GM18858 (cell line): ENCODE data around the gene MLPH.

ENCODE experiments used
- ATAC-seq: cut with Tn5 transposase; IDR thresholded peaks from one replicate; pipeline ENCODE4 v1.9.1; 2021; ENCODE audit not compliant: unreplicated experiment

Gene MLPH

GRCh38 chr2:237495521-237496117 lies 8.6 kb downstream of the MLPH start:
- ATAC-seq: no peak

DNA sequence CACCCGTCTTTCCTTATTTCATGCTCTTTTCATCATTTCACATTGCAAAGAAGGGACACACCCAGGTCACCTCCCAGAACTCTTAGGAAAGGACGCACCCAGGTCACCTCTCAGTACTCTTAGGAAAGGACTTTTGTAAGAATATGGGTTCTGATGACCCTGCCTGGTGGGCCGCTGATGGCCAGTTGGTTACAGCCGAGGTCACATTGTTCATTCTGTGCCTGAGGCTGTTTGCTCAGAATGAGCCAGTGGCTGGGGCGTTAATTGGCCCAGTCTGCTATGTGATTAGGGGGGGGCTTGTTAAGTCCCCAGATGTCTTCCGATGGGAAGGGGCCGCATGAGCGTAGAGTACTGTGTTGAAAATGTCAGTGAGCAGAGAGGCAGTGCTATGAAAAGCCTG lies 9.4 kb downstream of the MLPH start:
- no peak for ATAC-seq

- no peak for ATAC-seq
These were observed 10.2 kb downstream of the MLPH start for GRCh38 chr2:237497009-237497837.

DNA sequence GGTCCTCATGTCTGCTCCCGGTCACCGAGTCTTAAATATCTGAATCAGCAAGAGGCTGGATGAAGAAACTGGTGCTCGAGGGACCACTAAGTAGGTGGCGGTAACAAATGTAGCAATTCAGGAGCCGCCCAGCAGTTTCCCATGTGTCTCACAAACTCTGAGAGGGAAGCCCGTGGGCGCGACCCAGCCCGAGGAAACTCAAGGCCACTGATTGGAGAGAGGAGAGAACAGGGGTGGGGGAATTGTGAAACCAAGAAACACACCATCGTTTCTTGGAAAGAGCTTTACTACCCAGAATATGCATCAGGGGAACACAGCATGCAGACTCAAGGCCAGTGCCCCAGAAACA lies 10.8 kb downstream of the MLPH start:
- no peak for ATAC-seq

- no peak for ATAC-seq
These were observed 11.3 kb downstream of the MLPH start for GRCh38 chr2:237498341-237498740.

DNA sequence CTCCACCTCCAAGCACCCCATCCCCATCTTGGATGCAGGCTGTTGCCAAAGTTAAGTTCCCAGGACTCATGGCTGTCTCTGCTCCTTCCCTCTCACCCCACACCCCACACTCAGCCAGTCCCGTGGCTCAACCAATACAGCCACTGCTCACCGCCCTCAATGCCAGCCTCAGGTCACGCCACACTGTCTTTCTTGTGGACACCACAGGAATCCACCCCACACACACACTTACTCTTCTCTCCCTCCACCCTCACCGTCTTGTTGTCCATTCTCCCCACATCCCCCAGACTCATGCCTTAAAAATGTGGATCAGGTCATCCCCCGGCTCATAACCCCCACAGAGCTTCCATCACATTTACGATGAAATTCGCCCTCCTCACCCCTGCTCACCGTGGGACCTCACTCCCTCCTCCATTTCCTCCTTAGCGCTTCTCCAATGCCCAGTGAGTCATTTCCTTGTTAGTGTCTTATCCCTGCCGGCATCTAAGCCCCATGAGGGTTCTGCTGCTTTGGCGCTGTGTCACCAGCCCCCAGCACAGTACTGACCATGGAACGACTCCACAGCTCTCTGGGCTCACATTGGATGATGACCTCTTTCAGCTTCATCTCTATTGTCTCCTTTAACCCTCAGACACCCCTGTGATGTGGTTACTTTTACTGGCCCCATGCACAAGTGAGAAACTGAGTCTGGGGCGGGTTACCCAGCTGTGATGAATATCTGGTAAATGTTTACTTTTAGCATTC lies 13.8 kb downstream of the MLPH start:
- no peak for ATAC-seq

DNA sequence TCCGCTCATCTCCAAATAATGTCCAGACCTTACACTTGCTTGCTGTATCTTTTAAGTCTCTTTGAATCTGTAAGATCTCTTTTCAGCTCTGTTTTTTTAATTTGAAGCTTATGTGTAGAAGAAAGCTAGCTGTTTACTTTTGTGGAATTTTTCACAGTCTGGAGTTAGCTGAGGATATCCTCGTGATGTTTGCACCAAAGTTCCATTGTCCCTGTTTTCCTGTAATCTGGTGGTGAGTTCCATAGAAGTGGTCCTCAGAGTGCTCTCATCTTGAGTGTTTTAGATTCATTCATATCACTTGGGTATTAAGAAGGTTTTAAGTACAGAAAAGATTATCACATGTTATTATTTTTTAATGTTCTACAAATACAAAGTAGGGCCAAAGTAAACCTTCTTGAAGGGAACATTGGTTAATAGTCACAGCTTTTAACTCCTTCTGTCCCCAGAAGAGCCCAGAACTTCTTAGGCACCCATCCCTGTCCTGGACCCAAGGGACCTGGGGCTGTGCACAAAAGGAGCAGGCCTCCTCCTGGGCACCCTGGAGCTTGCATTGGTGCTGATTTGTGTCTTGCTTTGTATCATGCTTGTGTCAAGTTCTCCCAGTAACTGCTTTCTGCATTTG lies 15.0 kb downstream of the MLPH start:
- no peak for ATAC-seq

- ATAC-seq: no peak
These were observed 16.1 kb downstream of the MLPH start for GRCh38 chr2:237503201-237503600.

DNA sequence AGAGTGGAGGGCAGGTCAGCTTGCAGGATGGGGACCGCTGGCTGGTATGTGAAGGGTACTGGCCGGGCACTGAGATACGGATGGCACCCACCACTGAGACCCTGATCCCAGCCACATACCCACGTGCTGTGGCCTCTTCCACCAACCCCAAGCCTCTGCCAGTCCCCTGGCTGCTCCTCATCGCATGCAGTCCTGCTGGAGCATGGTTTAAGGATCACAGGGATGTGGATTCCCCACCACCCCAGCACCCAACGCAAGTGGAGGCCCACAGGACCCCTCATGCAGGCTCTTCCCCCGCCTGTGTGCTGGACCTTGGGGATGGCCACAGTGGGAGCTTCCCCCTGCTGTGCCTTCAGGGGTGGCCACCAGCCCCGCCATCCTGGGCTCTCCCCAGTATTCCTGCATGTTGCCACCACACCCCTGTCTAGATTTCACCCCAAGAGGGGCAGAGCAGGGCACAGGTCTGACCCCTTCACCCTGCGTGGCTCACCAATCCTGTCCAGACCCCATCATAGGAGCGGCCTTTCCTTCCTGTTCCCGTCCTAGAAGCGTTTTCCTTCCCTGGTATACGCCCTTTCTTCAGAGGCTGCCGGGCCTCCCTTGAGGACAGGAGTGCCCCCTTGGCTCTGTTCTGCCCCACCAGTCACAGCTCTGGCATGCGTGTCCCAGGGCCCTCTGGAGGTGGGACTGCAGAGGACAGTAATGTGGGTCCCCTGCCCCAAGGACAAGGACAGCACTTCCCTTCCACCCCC lies 18.3 kb downstream of the MLPH start:
- ATAC-seq: no peak

- no peak for ATAC-seq
These were observed 20.5 kb downstream of the MLPH start for GRCh38 chr2:237507512-237507911.

DNA sequence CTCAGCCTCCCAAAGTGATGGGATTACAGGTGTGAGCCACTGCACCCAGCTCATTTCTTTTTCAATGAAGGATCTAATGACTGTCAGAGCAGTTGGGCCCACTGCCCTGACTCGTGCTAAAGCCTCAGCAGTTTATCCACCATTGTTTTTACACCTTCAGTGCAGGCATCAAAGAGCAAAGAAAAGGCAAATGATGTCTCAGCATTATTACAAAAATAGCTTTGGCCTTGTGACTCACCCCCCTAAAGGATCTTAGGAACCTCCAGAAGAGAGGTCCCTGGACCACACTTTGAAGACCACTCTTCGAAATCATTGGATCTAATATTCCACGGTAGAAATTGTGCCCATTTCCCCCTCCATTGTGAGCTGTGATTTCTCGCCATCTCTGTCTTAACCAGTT lies 21.3 kb downstream of the MLPH start:
- ATAC-seq: no peak

DNA sequence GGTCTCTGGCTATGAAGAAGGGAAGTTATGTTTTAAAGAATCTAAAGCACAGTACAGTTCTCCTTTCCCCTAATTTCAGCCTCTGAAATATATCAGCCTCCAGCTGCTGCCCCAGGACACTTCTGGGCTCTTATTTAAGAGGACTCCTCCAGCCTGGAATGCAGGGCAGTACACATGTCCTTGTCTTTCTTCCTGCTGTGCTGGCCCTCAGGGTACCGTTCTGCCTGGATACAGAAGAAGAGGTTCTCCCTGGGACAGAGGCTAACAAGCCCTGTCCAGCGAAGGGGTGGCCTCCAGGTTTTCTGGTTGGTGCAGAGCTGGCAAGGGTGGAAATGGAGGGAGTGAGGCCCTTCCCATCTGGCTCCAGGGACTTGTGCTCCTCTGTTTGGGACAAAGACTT lies 22.1 kb downstream of the MLPH start:
- no peak for ATAC-seq

- no peak for ATAC-seq
These were observed 22.9 kb downstream of the MLPH start for GRCh38 chr2:237509905-237510304.

DNA sequence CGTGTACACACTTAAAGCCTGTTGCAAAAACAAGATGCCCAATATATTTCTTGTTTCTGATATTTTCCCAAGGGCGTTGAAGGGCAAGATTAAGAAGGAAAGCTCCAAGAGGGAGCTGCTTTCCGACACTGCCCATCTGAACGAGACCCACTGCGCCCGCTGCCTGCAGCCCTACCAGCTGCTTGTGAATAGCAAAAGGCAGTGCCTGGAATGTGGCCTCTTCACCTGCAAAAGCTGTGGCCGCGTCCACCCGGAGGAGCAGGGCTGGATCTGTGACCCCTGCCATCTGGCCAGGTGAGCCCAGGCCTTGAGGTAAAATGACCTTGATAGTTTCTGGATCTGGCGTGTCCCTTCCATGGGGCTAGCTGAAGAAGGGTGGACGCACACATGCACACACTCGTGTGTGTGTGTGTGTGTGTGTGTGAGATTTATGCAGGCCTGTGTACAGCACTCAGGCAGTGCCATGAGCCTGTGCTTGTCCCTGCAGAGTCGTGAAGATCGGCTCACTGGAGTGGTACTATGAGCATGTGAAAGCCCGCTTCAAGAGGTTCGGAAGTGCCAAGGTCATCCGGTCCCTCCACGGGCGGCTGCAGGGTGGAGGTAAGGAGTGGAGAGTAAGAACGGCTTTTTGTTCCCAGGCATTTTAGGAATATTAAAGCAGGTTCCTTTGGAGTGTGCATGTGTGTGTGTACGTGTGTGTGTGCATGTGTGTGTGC lies 23.6 kb downstream of the MLPH start:
- ATAC-seq: no peak

DNA sequence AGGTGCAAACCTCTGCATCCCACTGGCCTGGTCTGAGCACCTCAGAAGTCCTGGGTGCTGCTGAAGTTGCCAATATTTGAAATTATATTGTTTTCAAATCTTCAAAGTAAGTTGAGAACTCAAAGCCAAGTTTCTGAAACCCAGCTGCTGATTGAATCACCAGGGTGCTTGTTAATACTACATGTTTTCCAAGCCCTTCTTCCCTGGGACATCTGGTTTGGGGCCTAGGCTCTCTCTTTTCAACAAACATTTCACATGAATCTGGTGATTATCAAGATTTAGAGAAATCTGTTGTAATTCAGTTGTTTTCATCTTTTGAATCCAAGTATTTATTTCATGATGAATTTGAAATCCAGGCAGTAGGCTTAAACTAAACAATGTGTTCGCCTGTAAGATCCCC lies 24.4 kb downstream of the MLPH start:
- no peak for ATAC-seq

- ATAC-seq: no peak
These were observed 24.9 kb downstream of the MLPH start for GRCh38 chr2:237511885-237512405.

- no peak for ATAC-seq
These were observed 25.9 kb downstream of the MLPH start for GRCh38 chr2:237512774-237513466.

GRCh38 chr2:237513693-237514092 lies 26.6 kb downstream of the MLPH start:
- ATAC-seq: no peak

DNA sequence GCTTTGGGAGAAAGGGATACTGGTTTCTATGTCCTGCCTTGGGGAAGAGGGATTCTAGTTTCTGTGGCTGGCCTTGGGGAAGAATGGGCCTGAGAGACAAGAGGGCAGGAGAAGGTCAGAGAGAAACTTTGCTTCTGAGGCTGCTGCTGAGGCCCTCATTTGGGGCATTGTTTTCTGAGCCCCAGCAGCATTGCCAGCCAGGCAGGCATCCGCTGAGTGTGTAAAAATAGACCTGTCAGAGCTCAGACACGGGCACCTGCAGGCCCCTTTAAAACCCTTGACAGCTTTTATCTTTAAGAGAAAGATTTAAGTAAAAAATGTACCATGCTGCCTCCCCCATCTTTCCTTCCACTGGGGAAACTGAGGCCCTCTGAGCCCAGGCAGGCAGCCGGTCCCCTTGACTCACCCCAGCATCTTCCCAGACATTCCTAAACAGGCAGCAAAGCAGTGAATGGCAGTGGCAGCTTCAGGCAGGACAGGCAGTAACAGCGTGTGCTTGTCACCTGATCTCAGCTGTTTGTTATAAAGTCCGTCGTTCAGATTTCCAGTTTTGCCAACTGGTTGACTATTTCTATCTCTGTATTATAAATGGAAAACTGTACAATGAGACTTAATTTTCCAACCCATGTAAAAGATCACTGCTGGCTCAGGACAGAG lies 27.6 kb downstream of the MLPH start:
- ATAC-seq: no peak
